ENCODE results near the gene UBALD1.
A peak's percentile ranks its signal among the peaks of the same experiment; 100 is the strongest.
"Not testable (repeated sequence)": the region's sequence is repeated elsewhere in the genome, so short reads cannot be mapped to it uniquely, and the experiment has no call there.

UBALD1 gene

GRCh38 chr16:4586291-4586690 is 28.4 kb downstream of the UBALD1 start:
- DNase-seq (ENCODE audit: low read depth): no peak
- H3K4me3 ChIP-seq (ENCODE audit: low read length): no peak overlapping the region
- no peak for TF ChIP-seq CTCF (conservative IDR thresholded peaks at IDR 0.05; ENCODE audit: low read depth, low read length)

GRCh38 chr16:4583906-4584305 is 30.8 kb downstream of the UBALD1 start:
- TF ChIP-seq CTCF (conservative IDR thresholded peaks at IDR 0.05; ENCODE audit: low read depth, low read length): no peak
- DNase-seq (ENCODE audit: low read depth): no peak
- H3K4me3 ChIP-seq (ENCODE audit: low read length): no peak overlapping the region

- peak; percentile 15 for DNase-seq (ENCODE audit: low read depth)
- no peak for TF ChIP-seq CTCF (conservative IDR thresholded peaks at IDR 0.05; ENCODE audit: low read depth, low read length)
- no peak overlapping the region for H3K4me3 ChIP-seq (ENCODE audit: low read length)
Observed at GRCh38 chr16:4580250-4580649, 34.4 kb downstream of the UBALD1 start.

- H3K4me3 ChIP-seq (ENCODE audit: low read length): no peak overlapping the region
- no peak for TF ChIP-seq CTCF (conservative IDR thresholded peaks at IDR 0.05; ENCODE audit: low read depth, low read length)
- DNase-seq (ENCODE audit: low read depth): no peak
Observed at GRCh38 chr16:4578961-4579530, 35.6 kb downstream of the UBALD1 start.

DNA sequence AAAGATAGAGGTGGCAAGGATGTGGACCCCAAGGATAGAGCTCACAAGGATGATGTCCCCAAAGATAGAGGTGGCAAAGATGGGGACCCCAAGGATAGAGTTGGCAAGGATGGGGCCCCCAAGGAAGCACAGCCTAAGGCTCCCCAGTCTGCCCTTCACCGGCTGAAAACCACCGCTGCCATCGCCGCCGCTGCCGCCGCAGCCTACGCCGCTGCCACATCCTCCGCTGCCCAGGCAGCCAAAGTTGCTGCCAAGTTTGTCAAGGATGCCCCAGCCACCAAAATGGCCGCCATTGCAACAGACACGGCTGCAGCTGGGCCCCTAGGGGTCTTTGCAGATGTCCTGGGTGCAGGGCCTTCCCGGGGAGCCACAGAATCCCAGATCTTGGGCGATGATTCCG is 38.7 kb downstream of the UBALD1 start:
- DNase-seq (ENCODE audit: low read depth): no peak
- no peak for TF ChIP-seq CTCF (conservative IDR thresholded peaks at IDR 0.05; ENCODE audit: low read depth, low read length)
- H3K4me3 ChIP-seq (ENCODE audit: low read length): no peak overlapping the region

DNA sequence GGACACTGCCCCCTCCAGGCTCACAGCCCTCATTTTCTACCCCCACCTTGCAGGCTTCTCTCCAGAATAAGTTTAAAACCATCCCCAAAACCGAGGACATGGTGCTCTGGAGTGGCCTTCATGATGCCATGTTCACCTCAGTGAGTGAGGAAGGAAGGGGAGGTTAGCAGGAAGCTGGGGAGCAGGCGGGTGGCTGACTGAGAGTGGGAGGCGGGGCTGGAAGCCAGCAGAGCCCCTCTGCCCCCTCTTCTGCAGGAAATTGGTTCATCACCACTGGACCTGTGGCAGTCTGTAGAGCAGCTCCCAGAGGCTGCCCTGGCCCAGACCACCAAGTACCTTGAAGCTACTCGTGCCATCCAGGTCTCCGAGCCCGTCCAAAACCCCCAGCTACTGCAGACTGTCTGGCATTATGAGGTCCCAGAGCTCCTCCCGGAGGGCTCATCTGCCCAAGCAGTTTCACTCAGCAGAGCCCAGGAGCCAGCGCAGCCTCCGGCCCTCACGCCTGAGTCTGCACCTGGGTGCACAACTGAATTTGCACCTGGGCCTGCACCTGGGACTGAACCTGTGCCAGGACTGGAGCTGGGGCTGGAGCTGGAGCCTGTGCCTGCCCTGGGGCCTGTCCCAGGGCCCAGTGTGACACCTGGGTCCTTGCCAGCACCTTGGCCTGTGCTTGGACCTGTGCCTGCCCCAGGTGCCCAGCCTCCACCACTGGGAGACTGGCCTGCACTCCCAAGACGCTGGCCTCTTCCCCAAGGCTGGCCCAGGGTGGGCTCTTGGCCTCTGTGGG is 39.6 kb downstream of the UBALD1 start:
- TF ChIP-seq CTCF (conservative IDR thresholded peaks at IDR 0.05; ENCODE audit: low read depth, low read length): no peak
- H3K4me3 ChIP-seq (ENCODE audit: low read length): no peak overlapping the region

DNA sequence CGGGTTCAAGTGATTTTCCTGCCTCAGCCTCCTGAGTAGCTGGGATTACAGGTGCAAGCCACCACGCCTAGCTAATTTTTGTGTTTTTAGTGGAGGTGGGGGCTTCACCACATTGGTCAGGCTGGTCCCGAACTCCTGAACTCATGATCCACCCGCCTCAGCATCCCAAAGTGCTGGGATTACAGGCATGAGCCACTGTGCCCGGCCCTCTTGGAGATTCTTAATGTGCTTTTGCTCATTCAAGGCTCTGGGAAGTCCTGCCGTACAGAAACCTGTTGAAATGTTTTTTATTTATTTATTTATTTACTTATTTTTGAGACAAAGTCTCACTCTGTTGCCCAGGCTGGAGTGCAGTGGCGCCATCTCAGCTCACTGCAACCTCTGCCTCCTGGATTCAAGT is 40.8 kb downstream of the UBALD1 start:
- not testable (repeated sequence) for DNase-seq (ENCODE audit: low read depth); H3K4me3 ChIP-seq (ENCODE audit: low read length)

More for the DNA sequence above, 39.6 kb downstream of the UBALD1 start:
- no peak for DNase-seq (ENCODE audit: low read depth)

All from retinal pigment epithelial cell (primary cell).